ENCODE measurements around the gene NT5DC3.

GRCh38 chr12:103758310-103759089, 82.5 kb downstream of the NT5DC3 start:
- no peak for TF ChIP-seq CTCF (IDR thresholded peaks at IDR 0.05)
- no peak for TF ChIP-seq EP300 (IDR thresholded peaks at IDR 0.05)
- TF ChIP-seq POLR2A (IDR thresholded peaks at IDR 0.05), result no peak

Measured in tibial nerve (tissue), 4 donors.